CD4-positive, alpha-beta memory T cell (primary cell): ENCODE results near the gene COX6A2. TPM values are rescaled to one million over a fixed set of nuclear protein-coding genes. Genes with fewer than 3 reads are reported as not detected.

Experiments used
- CTCF ChIA-PET: fragments of 350-600 bp; sonication (Branson Sonifier 250); formaldehyde crosslinking; loops from one replicate; lab custom pipeline; 2021; ENCODE audit warnings: inconsistent platforms; ENCODE audit not compliant: partially characterized antibody; lab: Charles Lee
- POLR2A ChIA-PET: fragments of 350-600 bp; sonication (Branson Sonifier 250); formaldehyde crosslinking; loops from one replicate; lab custom pipeline; 2021; ENCODE audit not compliant: partially characterized antibody; lab: Charles Lee
- DNase-seq, 5 donors: peaks; one replicate each; pipeline versions ENCODE4 v3.0.0 to v3.0.0-alpha.2; 2020 to 2022; ENCODE audit warnings: mixed read lengths in 1 of 5
- H3K27ac ChIP-seq: one replicate; pipeline ENCODE4 v1.7.0; 2013; ENCODE audit warnings: low read depth, low read length
- H3K27me3 ChIP-seq: 2 replicates; pipeline ENCODE4 v1.7.0; 2013; ENCODE audit warnings: mild to moderate bottlenecking, low read length, moderate library complexity; ENCODE audit not compliant: insufficient read depth
- H3K36me3 ChIP-seq: 2 replicates; pipeline ENCODE4 v1.7.0; 2013; ENCODE audit warnings: mild to moderate bottlenecking, low read length, moderate library complexity; ENCODE audit not compliant: insufficient read depth
- H3K4me1 ChIP-seq: 2 replicates; pipeline ENCODE4 v1.7.0; 2013; ENCODE audit warnings: mild to moderate bottlenecking, low read length, moderate library complexity; ENCODE audit not compliant: insufficient read depth
- H3K4me3 ChIP-seq, 2 donors: one replicate each; pipeline ENCODE4 v1.7.0; 2013; ENCODE audit warnings: low read length in 2 of 2, mild to moderate bottlenecking in 1 of 2
- H3K9me3 ChIP-seq, 2 donors: one replicate each; pipeline ENCODE4 v1.7.0; 2013; ENCODE audit warnings: low read length in 2 of 2, control low read depth in 1 of 2; ENCODE audit not compliant: control insufficient read depth in 1 of 2
- H3K27ac Mint-ChIP-seq, 7 donors: one replicate each; pipeline ENCODE4 v1.8.0; 2020 to 2021; ENCODE audit warnings: mixed read lengths in 7 of 7, mild to moderate bottlenecking in 6 of 7, inconsistent platforms in 3 of 7, moderate library complexity in 3 of 7
- H3K27me3 Mint-ChIP-seq, 2 donors: one replicate each; pipeline ENCODE4 v1.8.0; 2020 to 2021; ENCODE audit warnings: mixed read lengths in 2 of 2
- H3K36me3 Mint-ChIP-seq, 2 donors: one replicate each; pipeline ENCODE4 v1.8.0; 2020 to 2021; ENCODE audit warnings: mixed read lengths in 2 of 2, inconsistent platforms in 1 of 2, mild to moderate bottlenecking in 1 of 2
- H3K4me1 Mint-ChIP-seq, 4 donors: one replicate each; pipeline ENCODE4 v1.8.0; 2020 to 2021; ENCODE audit warnings: mixed read lengths in 4 of 4, mild to moderate bottlenecking in 1 of 4
- H3K4me3 Mint-ChIP-seq, 8 donors: one replicate each; pipeline ENCODE4 v1.8.0; 2020 to 2021; ENCODE audit warnings: mixed read lengths in 8 of 8, mild to moderate bottlenecking in 7 of 8, moderate library complexity in 6 of 8, inconsistent platforms in 3 of 8
- H3K9me3 Mint-ChIP-seq, 8 donors: one replicate each; pipeline ENCODE4 v1.8.0; 2020 to 2021; ENCODE audit warnings: mixed read lengths in 8 of 8, mild to moderate bottlenecking in 5 of 8, inconsistent platforms in 3 of 8, moderate library complexity in 1 of 8
- intact Hi-C: fragments of 100-400 bp; cut with micrococcal nuclease; formaldehyde crosslinking; loops from one replicate; pipeline ENCODE4 v1.15.1; 2023
- polyA plus RNA-seq, 2 donors: library from polyadenylated mRNA; unstranded; fragments of 300-500 nt; fragmentation: Illumina TruSeq; gene quantifications; one replicate each; pipeline ENCODE4 v1.2.3, GENCODE V29; 2021
- total RNA-seq, 2 experiments: library from RNA; stranded (reverse); gene quantifications; one replicate each; pipeline ENCODE4 v1.2.3, GENCODE V29; 2021

COX6A2 gene
- total and polyA plus RNA-seq, 4 experiments from 2014 or later: not detected

GRCh38 chr16:31411024-31411844 lies 16.9 kb downstream of the COX6A2 start:
- peaks cover 7 to 11% of the 10 kb centered on the region in 2 donors for H3K27me3 Mint-ChIP-seq
- Histone ChIP-seq H3K4me3 (no peak overlapping the region), H3K27ac (no peak overlapping the region), H3K36me3 (no peaks in the 10 kb centered on the region), H3K4me1 (no peaks in the 10 kb centered on the region), H3K27me3 (no peaks in the 10 kb centered on the region), H3K9me3 (no peaks in the 10 kb centered on the region)
- H3K9me3 Mint-ChIP-seq: no peaks in the 10 kb centered on the region
- no peak overlapping the region for H3K27ac Mint-ChIP-seq
- ChIA-PET POLR2A (no interaction called here), CTCF (no interaction called here)
- no peaks in the 10 kb centered on the region for H3K36me3 Mint-ChIP-seq
- intact Hi-C loops: no loop called here
- H3K4me1 Mint-ChIP-seq: peaks cover 4 to 11% (median 6%) of the 10 kb centered on the region in 4 donors
- no peak overlapping the region for H3K4me3 Mint-ChIP-seq
- DNase-seq: no peak

GRCh38 chr16:31410082-31410481 lies 18.1 kb downstream of the COX6A2 start:
- Histone ChIP-seq H3K4me1 (no peaks in the 10 kb centered on the region), H3K4me3 (no peak overlapping the region), H3K9me3 (no peaks in the 10 kb centered on the region), H3K36me3 (no peaks in the 10 kb centered on the region), H3K27ac (no peak overlapping the region), H3K27me3 (no peaks in the 10 kb centered on the region)
- intact Hi-C loops: no loop called here
- CTCF ChIA-PET: no interaction called here
- Mint-ChIP-seq H3K27me3 (peaks cover 5% of the 10 kb centered on the region in 2 donors), H3K4me3 (no peak overlapping the region), H3K4me1 (peaks cover 0 to 5% (median 3%) of the 10 kb centered on the region in 4 donors), H3K27ac (no peak overlapping the region), H3K36me3 (no peaks in the 10 kb centered on the region), H3K9me3 (no peaks in the 10 kb centered on the region)
- DNase-seq: no peak
- POLR2A ChIA-PET: interaction anchor here (0.6 kb wide), 1 partner anchor 682 kb away, joined by 3 read pairs; no protein-coding TSS in a partner anchor

GRCh38 chr16:31409433-31409832 lies 18.7 kb downstream of the COX6A2 start:
- CTCF ChIA-PET: no interaction called here
- H3K4me1 Mint-ChIP-seq: peaks cover 0 to 4% (median under 1%) of the 10 kb centered on the region in 4 donors
- no peaks in the 10 kb centered on the region for H3K36me3 ChIP-seq
- POLR2A ChIA-PET: no interaction called here
- no peaks in the 10 kb centered on the region for H3K36me3 Mint-ChIP-seq
- peaks cover 5% of the 10 kb centered on the region in 2 donors for H3K27me3 Mint-ChIP-seq
- H3K27me3 ChIP-seq: no peaks in the 10 kb centered on the region
- no peak overlapping the region for H3K4me3 Mint-ChIP-seq
- DNase-seq: no peak
- no peaks in the 10 kb centered on the region for H3K9me3 ChIP-seq
- peak overlapping the region in 1 of 7 donors; percentile 78 for H3K27ac Mint-ChIP-seq
- H3K4me3 ChIP-seq: no peak overlapping the region
- H3K27ac ChIP-seq: no peak overlapping the region
- no peaks in the 10 kb centered on the region for H3K4me1 ChIP-seq
- H3K9me3 Mint-ChIP-seq: no peaks in the 10 kb centered on the region
- intact Hi-C loops: no loop called here

- Histone ChIP-seq H3K9me3 (no peaks in the 10 kb centered on the region), H3K27ac (no peak overlapping the region)
- no peaks in the 10 kb centered on the region for H3K36me3 Mint-ChIP-seq
Measured at GRCh38 chr16:31407406-31407805, 20.8 kb downstream of the COX6A2 start.

GRCh38 chr16:31404353-31405064 lies 23.7 kb downstream of the COX6A2 start:
- no peak overlapping the region for H3K27ac ChIP-seq
- ChIA-PET POLR2A (no interaction called here), CTCF (no interaction called here)
- no peaks in the 10 kb centered on the region for H3K27me3 ChIP-seq
- H3K4me1 ChIP-seq: peaks cover 6% of the 10 kb centered on the region
- Mint-ChIP-seq H3K36me3 (peaks cover 0 to 5% of the 10 kb centered on the region in 2 donors), H3K27me3 (peaks cover 0 to 3% of the 10 kb centered on the region in 2 donors), H3K27ac (peak overlapping the region in 1 of 7 donors; percentile 57), H3K4me1 (peaks cover 5 to 10% (median 7%) of the 10 kb centered on the region in 4 donors), H3K9me3 (peaks cover 0 to 8% (median 5%) of the 10 kb centered on the region in 8 donors), H3K4me3 (no peak overlapping the region)
- no peak overlapping the region for H3K4me3 ChIP-seq
- intact Hi-C loops: no loop called here
- no peaks in the 10 kb centered on the region for H3K9me3 ChIP-seq
- no peaks in the 10 kb centered on the region for H3K36me3 ChIP-seq
- DNase-seq: no peak

More at GRCh38 chr16:31407406-31407805, 20.8 kb downstream of the COX6A2 start:
- no peaks in the 10 kb centered on the region for H3K27me3 ChIP-seq
- Mint-ChIP-seq H3K4me1 (peaks cover 0 to 3% (median under 1%) of the 10 kb centered on the region in 4 donors), H3K4me3 (no peak overlapping the region), H3K9me3 (no peaks in the 10 kb centered on the region), H3K27ac (no peak overlapping the region), H3K27me3 (peaks cover 5% of the 10 kb centered on the region in 2 donors)
- intact Hi-C loops: no loop called here
- ChIA-PET CTCF (no interaction called here), POLR2A (no interaction called here)
- H3K4me1 ChIP-seq: peaks cover 6% of the 10 kb centered on the region
- no peak overlapping the region for H3K4me3 ChIP-seq
- H3K36me3 ChIP-seq: no peaks in the 10 kb centered on the region
- DNase-seq: no peak

- Mint-ChIP-seq H3K4me1 (peaks cover 5 to 15% (median 10%) of the 10 kb centered on the region in 4 donors), H3K9me3 (peaks cover 0 to 15% (median 9%) of the 10 kb centered on the region in 8 donors), H3K36me3 (peaks cover 0 to 5% of the 10 kb centered on the region in 2 donors), H3K27ac (peak overlapping the region in 1 of 7 donors; percentile 77), H3K4me3 (no peak overlapping the region), H3K27me3 (peaks cover 0 to 3% of the 10 kb centered on the region in 2 donors)
- Histone ChIP-seq H3K36me3 (no peaks in the 10 kb centered on the region), H3K9me3 (no peaks in the 10 kb centered on the region), H3K4me3 (no peak overlapping the region), H3K27me3 (no peaks in the 10 kb centered on the region), H3K27ac (no peak overlapping the region), H3K4me1 (peaks cover 6% of the 10 kb centered on the region)
- ChIA-PET CTCF (no interaction called here), POLR2A (no interaction called here)
- no peak for DNase-seq
- intact Hi-C loops: no loop called here
Measured at GRCh38 chr16:31403590-31404352, 24.4 kb downstream of the COX6A2 start.
